DMS53 treated with DMSO at 0.1 percent for 48 hours (cell line): Measurements from ENCODE around the gene ZNF644.

ENCODE experiments used
- DNase-seq: peaks from one replicate; lab custom pipeline; 2025; ENCODE audit not compliant: unreplicated experiment; lab: John Stamatoyannopoulos, UW

ZNF644 gene

DNA sequence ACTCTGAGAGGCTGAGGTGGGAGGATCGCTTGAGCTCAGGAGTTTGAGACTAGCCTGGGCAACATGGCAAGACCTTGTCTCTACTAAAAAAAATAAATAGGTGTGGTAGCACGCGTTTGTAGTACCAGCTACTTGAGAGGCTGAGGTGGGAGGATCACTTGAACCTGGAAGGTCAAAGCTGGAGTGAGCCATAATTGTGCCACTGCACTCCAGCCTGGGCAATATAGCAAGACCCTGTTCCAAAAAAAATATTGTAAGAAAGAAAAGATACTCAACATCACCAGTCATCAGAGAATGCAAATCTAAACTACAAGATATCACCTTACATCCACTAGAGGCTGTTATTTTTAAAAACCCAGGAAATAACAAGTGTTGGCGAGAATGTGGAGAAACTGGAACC lies 32.5 kb downstream of the ZNF644 start:
- DNase-seq, result no peak

DNA sequence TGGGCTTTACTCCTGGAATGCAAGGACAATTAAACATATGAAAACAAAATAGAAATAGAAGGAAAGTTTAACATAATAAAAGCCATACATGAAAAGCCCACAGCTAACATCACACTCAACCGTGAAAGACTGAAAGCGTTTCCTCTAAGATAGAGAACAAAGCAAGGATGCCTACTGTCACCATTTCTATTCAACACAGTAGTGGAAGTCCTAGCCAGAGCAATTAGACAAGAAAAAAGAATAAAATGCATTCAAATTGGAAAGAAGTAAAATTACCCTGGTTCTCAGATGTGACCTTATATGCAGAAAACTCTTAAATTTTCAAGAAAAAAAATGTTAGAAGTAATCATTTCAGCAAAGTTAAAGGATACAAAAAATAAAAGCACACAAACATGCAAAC lies 34.0 kb downstream of the ZNF644 start:
- no peak for DNase-seq

DNA sequence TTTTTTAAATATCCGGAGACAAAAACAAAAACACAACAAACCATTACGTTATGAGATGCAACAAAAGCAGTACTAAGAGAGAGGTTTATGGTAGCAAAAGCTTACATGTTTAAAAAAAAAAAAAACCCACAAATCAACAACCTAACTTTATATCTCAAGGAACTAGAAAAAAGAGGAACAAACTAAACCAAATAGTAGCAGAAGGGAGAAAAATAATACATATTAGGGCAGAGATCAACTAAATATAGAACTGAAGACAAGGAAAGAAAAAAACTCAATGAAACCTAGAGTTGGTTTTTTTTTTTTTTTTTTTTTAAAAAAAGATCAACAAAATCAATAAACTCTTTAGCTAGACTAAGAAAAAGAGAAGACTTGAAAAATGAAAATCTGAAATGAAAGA lies 34.9 kb downstream of the ZNF644 start:
- DNase-seq, result no peak

DNA sequence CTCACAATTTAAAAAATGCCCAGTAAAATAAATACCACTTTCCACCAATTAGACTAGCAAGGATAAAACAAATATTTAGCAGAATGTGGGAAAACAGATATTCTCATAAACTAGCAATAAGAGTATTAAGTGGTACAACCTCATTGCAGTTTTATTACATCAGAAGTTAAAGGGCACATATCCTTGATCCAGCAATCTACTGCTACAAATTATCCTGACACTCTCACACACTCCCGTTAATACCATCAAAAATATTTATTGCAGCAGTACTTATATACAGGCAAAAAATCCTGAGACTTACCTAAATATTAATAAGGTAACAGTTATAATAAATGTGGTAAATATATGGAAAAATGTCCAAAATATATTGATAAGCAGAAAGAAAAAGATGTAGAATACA lies 44.3 kb downstream of the ZNF644 start:
- DNase-seq, result no peak

DNA sequence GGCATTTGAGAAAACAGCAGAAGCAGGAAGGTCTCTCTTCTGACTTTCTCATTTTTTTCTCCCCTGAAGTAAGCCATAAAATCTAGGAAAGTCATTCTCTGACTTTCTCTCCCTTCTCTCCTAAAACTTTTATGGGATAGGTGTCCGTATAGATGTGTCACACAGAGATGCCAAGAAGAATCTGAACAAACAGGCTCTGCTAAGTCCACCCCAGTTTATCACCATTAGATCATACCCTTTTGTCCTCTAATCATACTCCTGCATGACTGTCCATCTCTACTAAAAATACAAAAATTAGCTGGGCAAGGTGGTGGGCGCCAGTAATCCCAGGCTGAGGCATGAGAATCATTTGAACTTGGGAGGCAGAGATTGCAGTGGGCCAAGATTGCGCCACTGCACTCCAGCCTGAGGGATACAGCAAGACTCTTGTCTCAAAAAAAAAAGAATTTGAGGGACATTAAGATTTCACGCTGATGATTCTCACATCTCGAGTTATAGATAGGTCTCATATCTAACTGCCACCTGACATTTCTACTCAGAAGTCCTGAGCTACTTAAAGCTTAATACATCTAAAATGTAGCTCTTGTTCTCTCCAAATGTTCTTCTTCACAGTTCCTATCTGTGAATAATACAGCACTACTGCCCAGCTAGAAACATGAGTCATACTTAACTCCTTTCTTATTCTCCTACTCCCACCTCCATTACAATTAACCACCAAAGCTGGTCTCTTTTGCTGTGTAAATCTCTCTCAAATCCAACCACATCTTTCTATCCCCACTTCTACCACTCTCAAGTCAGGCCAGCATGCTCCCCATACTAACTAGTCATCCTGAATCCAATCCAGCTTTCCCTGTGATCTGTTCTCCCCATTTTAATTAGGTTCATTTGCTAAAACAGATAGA lies 47.7 kb downstream of the ZNF644 start:
- DNase-seq, result no peak

DNA sequence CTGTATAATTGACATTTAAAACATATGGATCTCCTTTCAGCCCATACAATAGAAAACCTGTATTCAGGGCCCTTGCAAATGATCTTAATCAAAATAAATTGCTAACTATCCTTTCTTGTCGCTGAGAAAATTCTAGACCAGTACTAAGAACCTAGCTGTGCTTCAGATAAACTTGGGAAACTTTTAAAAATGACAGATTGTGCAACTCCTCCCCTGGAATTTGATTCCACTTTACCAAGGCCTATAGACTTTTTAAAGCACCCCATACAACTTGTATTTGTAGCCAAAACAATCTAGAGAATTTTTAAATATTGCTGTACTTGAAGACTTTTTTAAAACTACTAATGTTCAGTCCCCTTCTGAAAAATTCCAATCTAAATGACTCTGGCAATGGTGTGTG lies 51.6 kb downstream of the ZNF644 start:
- DNase-seq, result no peak

DNA sequence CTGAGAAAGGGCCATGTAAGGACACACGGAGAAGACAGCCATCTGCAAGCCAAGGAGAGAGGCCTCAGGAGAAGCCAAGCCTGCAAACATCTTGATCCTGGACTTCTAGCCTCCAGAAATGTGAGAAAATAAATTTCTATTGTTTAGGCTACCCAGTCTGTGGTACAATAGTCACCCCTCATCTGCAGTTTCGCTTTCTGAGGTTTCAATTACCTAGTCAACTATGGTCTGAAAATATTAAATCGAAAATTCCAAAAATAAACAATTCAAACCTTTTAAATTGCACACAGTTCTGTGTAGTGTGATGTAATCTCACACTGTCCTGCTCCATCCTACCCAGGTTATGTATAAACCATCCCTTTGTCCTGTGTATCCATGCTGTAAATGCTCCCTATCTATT lies 52.6 kb downstream of the ZNF644 start:
- DNase-seq, result no peak

DNA sequence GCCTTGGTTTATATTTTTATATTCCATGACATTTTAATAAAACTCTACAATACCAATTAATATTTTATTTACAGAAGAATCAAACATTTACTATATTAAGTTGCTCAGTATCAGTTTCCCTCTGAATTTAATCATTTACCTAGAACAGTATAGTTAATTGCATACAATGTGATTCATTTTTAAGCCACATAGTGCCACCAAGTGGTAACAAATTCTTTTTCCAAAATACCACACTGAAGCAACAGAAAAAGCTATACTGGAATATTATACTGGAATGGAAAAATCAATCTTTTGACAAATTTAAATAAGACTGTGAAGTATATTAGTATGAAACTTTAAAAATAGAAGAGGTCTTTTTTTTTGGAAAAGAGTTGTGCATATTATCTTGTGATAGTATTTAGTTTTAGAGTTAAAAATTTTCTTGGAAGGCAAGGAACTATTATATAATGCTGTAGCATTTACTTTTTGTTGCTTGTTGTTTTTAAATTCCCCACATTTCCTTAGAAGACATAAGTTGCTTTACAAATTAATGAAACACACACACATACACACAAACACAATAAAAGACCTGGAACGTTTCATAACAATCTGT lies 57.3 kb downstream of the ZNF644 start:
- DNase-seq, result peak; percentile 58

DNA sequence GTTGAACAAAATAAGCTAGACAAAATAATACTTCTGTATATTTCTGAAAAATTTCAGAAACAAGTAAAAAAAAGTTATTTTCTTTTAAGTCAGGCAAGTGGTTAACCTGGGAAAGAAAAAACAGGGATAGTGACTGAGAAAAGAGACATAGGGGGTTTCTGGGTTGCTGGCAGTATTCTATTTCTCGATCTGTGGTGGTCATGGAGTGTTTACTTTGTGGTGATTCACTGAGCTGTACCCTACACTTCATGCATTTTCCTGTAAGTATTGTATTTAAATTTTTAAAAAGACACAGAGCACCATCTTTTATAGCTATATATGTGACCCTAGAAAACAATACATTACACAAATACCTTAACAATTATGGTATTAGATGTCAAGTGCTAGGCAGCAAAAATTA lies 58.2 kb downstream of the ZNF644 start:
- peak; percentile 44 for DNase-seq

DNA sequence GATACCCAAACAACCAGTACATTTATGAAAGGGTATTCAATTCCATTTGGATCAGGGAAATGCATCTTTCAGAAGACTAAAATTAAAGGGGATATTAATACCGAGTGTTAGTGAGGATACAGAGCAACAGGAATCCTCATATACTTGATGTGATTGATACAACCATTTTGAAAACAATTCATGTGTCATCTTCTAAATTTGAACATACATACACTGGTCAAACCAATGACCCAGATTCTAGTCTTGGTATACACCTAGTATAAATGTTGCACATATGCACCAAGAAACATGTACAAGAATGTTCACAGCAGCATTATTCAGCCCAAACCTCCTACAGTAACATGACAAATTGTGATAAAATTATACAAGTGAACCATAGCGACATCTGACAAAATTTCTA lies 58.6 kb downstream of the ZNF644 start:
- DNase-seq, result no peak

DNA sequence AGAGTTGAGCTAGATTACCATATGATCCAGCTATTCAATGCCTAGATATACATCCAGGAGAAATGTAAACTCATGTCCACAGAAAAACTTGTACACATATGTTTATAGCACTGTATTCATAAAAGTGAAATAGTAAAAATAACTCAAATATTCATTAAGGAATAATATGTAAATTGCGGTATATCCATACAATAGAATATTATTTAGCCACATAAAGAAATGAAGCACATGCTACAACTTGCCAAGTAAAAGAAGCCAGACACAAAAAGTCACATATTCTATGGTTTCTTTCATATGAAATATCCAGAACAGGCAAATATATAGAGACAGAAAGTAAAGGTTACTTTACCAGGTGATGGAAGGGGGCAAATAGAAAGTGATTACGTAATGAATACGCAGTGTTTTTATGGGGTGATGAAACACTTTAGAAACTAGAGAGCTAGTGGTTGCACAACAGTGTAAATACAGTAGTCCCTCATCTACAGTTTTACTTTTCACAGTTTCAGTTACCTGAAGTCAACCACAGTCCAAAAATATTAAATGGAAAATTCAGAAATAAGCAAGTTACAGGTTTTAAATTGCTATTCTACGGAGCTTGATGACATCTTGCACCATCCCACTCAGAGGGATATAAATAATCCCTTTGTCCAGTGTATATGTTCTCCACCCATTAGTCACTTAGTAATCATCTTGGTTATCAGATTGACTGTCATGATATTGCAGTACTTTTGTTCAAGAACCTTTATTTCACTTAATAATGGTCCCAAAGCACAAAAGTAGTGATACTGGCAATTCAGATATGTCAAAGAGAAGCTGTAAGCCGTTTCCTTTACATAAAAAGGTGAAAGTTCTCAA lies 62.3 kb downstream of the ZNF644 start:
- no peak for DNase-seq

DNA sequence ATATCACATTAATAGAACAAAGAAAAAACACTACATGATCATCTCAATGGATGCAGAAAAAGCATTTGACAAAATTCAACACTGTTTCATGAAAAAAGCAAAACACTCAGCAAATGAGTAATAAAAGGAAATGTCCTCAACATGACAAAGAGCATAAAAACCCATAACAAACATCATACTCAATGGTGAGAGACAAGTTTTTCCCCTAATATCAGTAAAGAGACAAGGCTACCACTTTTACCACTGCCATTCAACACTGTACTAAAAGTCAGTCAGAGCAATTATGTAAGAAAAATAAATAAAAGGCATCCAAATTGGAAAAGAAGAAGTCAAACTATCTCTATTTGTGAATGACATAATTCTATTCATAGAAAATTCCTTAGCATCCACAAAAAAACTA lies 64.3 kb downstream of the ZNF644 start:
- no peak for DNase-seq

DNA sequence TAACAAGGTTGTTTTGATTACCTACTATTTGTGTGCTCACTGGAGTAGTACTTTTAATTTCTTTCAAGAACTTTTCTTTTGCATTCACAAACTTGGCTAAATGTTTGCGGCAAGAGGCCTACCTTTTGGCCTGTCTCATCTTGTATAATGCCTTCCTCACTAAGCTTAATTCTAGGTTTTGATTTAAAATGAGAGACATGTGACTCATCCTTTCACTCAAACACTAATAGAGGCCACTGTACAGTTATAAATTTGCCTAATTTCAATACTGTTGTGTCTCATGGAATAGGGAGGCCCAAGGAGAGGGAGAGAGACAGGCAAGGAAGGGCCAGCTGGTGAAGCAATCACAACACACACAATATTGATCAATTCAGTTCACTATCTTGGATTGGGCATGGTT lies 66.1 kb downstream of the ZNF644 start:
- no peak for DNase-seq

DNA sequence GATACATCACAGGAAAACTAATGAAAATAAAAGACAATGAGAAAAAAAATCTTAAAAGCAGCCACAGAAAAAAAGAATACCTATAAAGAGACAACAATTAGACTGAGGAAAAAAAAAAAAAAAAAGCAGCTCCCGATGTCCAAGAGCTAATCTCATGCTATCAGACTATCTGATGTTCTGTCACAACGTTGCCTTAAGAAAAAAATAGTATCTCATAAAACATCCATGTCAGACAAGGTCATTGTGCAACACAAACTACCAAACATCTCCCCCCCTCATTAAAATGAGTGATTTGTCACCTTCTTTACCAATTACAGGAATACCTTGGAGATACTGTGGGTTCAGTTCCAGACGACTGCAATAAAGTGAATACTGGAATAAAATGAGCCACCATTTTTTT lies 68.9 kb downstream of the ZNF644 start:
- DNase-seq, result no peak

DNA sequence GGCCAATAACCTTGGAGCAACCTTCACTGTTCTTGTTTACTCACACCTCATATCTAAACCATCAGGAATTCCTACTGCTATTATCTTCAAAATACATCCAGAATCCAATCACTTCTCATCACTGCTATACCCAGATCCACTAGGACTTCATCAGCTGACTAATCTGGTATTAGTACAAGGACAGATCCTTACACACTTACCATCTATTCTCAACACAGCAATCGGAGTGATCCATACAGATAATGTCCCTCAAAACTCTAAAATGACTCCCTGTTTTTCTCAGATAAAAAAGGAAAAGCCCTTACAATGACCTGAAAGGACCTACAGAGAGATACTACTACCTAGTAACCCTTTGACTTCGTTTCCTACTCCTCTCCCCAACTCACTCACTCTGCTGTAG lies 70.8 kb downstream of the ZNF644 start:
- DNase-seq, result no peak

DNA sequence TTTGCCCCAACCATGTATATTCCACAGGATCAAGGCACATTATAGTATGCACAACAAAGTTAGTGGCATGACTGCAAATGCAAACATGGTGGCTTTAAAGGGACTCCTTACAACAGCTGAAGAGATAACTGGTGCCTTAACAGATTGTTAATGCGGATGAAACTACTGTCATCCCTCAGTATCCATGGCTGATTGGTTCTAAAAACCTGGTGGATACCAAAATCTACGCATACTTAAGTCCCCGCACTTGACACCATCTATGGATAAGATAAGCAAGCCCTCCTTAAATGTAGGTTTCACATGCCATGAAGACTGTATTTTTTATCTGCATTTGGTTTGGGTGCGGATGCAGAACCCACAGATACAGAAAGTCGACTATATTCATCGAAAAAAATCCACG lies 73.5 kb downstream of the ZNF644 start:
- no peak for DNase-seq

DNA sequence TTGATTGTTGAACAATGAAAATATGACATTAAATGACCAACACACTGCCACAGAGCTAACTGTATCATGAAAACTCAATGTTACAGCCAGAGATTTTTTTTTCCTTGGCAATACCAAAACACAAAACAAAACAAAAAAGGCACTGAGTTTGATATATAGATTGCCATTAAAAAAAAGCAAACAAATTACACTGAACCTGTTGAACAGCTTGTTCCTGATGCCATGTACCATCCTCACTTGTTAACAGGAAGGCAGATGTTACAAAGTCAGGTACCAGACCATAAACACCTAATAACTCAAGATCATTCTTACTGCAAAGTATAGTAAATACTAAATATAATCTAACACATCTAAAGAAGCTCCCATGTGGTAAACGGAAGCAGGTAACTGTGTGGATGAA lies 75.2 kb downstream of the ZNF644 start:
- DNase-seq, result no peak

DNA sequence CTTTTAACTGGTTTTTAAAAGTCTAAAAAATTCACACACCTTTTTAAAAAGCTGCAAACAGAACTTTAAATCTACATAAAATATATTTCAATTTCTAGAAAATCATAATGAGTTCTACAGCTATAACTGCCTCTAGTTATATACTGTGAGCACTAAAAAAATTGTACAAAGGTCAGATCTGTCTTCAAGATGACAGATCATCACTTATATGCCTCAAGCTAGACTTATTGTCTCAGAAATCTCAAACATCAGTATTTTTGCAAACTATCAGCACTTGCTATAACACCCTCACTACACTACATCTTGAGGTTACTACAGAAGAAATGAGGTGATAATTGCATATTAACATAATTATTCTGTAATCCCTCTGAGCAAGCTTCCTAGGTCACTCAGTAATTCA lies 76.5 kb downstream of the ZNF644 start:
- no peak for DNase-seq

DNA sequence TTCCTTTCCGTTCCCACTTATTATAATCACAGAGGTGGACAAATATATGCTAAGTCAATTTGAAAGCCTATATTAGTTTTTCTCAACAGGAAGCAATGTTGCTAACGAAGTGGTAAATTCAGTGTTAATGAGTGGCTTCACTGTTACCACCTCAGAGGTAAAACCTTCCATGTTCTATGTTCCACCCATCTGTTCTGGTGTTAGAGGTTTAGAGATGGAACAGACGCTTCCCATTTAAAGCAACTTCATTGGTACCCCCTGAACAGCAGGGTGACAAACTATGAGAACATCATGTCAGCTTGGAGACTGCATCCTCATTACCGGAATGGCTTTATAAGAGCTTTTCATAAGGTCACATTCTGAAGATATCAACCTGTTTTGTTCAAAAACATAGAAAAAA lies 77.9 kb downstream of the ZNF644 start:
- DNase-seq, result no peak

DNA sequence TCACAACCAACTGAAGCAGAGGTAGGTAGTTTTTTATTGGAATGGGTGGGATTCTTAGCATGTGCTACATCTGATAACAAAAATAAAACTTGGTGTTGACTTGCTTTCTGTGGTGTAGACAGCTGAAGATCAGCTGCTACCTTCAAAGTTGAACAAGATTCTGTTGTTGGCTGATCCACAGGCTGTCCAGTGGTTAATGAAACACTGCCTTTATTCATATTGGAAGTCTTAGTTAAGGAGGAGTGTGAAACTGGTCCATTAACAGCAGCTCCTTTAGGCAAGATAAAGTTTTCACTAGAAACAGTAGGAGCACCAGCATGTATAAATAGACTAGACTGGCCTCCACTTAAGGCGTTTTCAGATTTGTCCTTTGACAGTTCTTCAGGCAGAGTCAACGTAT lies 81.1 kb downstream of the ZNF644 start:
- DNase-seq, result no peak

DNA sequence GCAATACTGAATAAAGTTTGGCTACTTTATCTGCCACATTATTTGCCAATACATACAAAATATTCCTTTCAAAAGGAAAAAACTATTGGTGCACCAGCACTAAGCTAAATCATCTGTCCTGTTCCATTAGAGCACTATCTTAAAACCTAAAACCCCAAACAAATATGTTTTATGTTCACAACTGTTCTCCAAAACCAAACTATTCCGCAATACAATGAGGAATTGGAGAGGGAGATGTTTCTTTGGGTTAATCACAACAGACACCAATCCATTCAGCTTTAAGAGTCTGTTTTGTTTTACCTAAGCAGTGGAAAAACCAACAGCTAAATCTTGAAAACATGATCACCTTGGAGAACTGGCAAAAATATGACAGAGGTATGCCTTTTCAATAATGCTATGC lies 85.1 kb downstream of the ZNF644 start:
- DNase-seq, result no peak

DNA sequence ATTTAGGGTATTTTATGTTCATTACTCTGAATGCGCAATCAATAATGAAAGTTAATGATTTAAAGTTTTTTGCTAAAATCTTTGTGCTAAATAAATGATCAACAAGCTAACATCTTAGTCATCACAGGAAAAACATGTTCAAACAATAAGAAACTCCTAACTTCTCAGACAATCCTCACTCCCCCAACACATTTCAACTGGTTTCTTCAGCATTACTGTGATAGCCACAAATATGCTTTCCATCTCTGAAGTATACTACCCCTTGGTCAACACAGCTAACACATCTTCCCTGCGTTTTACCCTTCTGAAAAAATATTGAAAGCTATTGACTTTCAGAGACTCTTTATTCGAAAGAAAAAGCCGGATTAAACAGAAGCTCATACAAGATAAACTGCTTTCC lies 85.8 kb downstream of the ZNF644 start:
- no peak for DNase-seq
